DOHH2 (cell line): Measurements from ENCODE around the gene NME7.
"Not testable (repeated sequence)": the region's sequence is repeated elsewhere in the genome, so short reads cannot be mapped to it uniquely, and the experiment has no call there.

Experiments used
- H3F3A ChIP-seq: fragments of 200-600 bp; sonication (generic), shearing (Covaris generic); 2 replicates; pipeline ENCODE4 v1.6.0; 2016; ENCODE audit warnings: antibody characterized with exemption, mild to moderate bottlenecking; ENCODE audit not compliant: control insufficient read depth, insufficient read depth
- H3K27ac ChIP-seq: fragments of 200-600 bp; sonication (generic); 2 replicates; pipeline ENCODE4 v1.5.1; 2014; ENCODE audit warnings: low read depth, mild to moderate bottlenecking, low read length, moderate library complexity
- H3K27me3 ChIP-seq: fragments of 200-600 bp; sonication (generic); 2 replicates; pipeline ENCODE4 v1.6.1; 2014; ENCODE audit warnings: mild to moderate bottlenecking, low read length, mixed read lengths; ENCODE audit not compliant: control insufficient read depth
- H3K36me3 ChIP-seq: fragments of 200-600 bp; sonication (generic); 2 replicates; pipeline ENCODE4 v1.6.1; 2014; ENCODE audit warnings: mild to moderate bottlenecking, low read length, moderate library complexity, mixed read lengths; ENCODE audit not compliant: control insufficient read depth
- H3K4me1 ChIP-seq: fragments of 200-600 bp; sonication (generic); 2 replicates; pipeline ENCODE4 v1.6.1; 2014; ENCODE audit warnings: mild to moderate bottlenecking, low read length, mixed read lengths; ENCODE audit not compliant: control insufficient read depth
- H3K4me2 ChIP-seq: fragments of 200-600 bp; sonication (generic); 2 replicates; pipeline ENCODE4 v1.6.0; 2014; ENCODE audit warnings: mild to moderate bottlenecking, low read length, moderate library complexity
- H3K4me3 ChIP-seq: fragments of 200-600 bp; sonication (generic); 2 replicates; pipeline ENCODE4 v1.5.1; 2014; ENCODE audit warnings: mild to moderate bottlenecking, low read length, mixed read lengths
- H3K79me2 ChIP-seq: fragments of 200-600 bp; sonication (generic); 2 replicates; pipeline ENCODE4 v1.6.1; 2014; ENCODE audit warnings: mild to moderate bottlenecking, low read length, mixed read lengths; ENCODE audit not compliant: control insufficient read depth
- H3K9me2 ChIP-seq: fragments of 200-600 bp; sonication (generic); replicated peaks from 2 replicates; pipeline ENCODE4 v1.6.1; 2014; ENCODE audit warnings: mild to moderate bottlenecking, low read length, mixed read lengths; ENCODE audit not compliant: control insufficient read depth
- H3K9me3 ChIP-seq: fragments of 200-600 bp; sonication (generic); 2 replicates; pipeline ENCODE4 v1.6.1; 2014; ENCODE audit warnings: antibody characterized with exemption, low read length, mixed read lengths; ENCODE audit not compliant: control insufficient read depth, insufficient read depth
- H4K20me1 ChIP-seq: fragments of 200-600 bp; sonication (generic); 2 replicates; pipeline ENCODE4 v1.6.0; 2014; ENCODE audit warnings: low read depth, mild to moderate bottlenecking, antibody characterized with exemption, low read length, moderate library complexity; ENCODE audit not compliant: control insufficient read depth, insufficient read depth
- CTCF ChIP-seq: fragments of 200-600 bp; sonication (generic); IDR thresholded peaks from one replicate; pipeline ENCODE4 v1.5.1; 2014; ENCODE audit warnings: antibody characterized with exemption, mild to moderate bottlenecking, low read depth, low read length; ENCODE audit not compliant: poor library complexity, severe bottlenecking
- EZH2phosphoT487 ChIP-seq: fragments of 200-600 bp; sonication (generic); IDR thresholded peaks from 2 replicates; pipeline ENCODE4 v1.6.1; 2017; ENCODE audit warnings: borderline replicate concordance, mild to moderate bottlenecking, antibody characterized with exemption, low read length, moderate library complexity, mixed read lengths

The NME7 gene

DNA sequence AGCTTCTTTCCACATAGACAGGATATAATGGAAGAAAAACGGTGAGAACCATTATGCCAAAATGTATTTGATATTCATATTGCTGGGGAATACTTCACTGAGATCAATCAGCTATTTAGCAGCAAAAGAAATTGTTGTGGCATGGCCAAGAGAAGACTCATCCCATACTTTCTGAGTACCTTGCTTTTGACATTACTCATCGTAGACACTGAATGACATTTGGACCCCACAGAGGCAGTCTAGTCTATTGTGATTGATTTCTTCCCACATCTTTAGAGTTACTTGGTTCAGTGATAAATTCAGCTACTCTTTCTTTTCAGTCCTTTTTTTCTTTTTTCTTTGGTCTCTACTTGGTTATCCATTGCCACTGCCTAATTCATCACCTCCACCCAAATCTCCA, 239.0 kb downstream of the NME7 start:
- H3K27me3 ChIP-seq, result no peaks in the 10 kb centered on the region
- H3K4me1 ChIP-seq, result no peaks in the 10 kb centered on the region
- no peaks in the 10 kb centered on the region for H3K36me3 ChIP-seq
- H3F3A ChIP-seq, result no peaks in the 10 kb centered on the region
- H3K9me3 ChIP-seq, result no peaks in the 10 kb centered on the region
- no peak overlapping the region for H3K4me2 ChIP-seq
- no peak overlapping the region for H3K4me3 ChIP-seq
- no peaks in the 10 kb centered on the region for H4K20me1 ChIP-seq
- no peak for TF ChIP-seq EZH2phosphoT487
- no peak for TF ChIP-seq CTCF
- H3K27ac ChIP-seq, result no peak overlapping the region
- H3K79me2 ChIP-seq, result no peaks in the 10 kb centered on the region
- no peaks in the 10 kb centered on the region for H3K9me2 ChIP-seq

GRCh38 chr1:169127305-169127704, 240.3 kb downstream of the NME7 start:
- Histone ChIP-seq H3K27ac (no peak overlapping the region), H3K9me2 (no peaks in the 10 kb centered on the region), H3K4me1 (no peaks in the 10 kb centered on the region), H3K36me3 (no peaks in the 10 kb centered on the region), H3K9me3 (no peaks in the 10 kb centered on the region), H3F3A (no peaks in the 10 kb centered on the region), H3K27me3 (no peaks in the 10 kb centered on the region), H4K20me1 (no peaks in the 10 kb centered on the region), H3K4me3 (no peak overlapping the region), H3K79me2 (no peaks in the 10 kb centered on the region), H3K4me2 (no peak overlapping the region)
- no peak for TF ChIP-seq CTCF
- TF ChIP-seq EZH2phosphoT487, result no peak

- TF ChIP-seq CTCF (no peak), EZH2phosphoT487 (no peak)
- Histone ChIP-seq H3K4me2 (no peak overlapping the region), H4K20me1 (no peaks in the 10 kb centered on the region), H3K9me2 (no peaks in the 10 kb centered on the region), H3K79me2 (no peaks in the 10 kb centered on the region), H3K27me3 (no peaks in the 10 kb centered on the region), H3K4me1 (no peaks in the 10 kb centered on the region), H3K27ac (no peak overlapping the region), H3F3A (no peaks in the 10 kb centered on the region), H3K4me3 (no peak overlapping the region), H3K36me3 (no peaks in the 10 kb centered on the region), H3K9me3 (no peaks in the 10 kb centered on the region)
Measured at GRCh38 chr1:169126335-169126734, 241.3 kb downstream of the NME7 start.

DNA sequence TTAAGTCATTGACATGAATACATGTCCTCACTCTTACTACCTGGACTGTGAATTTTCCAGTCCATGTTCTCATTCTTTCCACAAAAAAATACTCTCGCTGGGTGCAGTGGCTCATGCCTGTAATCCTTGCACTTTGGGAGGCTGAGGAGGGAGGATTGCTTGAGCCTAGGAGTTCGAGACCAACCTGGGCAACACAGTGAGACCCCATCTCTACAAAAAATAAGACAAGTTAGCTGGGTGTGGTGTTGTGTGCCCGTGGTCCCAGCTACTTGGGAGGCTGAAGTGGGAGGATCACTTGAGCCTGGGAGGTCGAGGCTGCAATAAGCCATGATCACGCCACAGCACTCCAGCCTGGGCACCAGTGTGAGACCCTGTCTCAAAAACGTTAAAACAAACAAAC, 242.0 kb downstream of the NME7 start:
- not testable (repeated sequence) for H3K36me3 ChIP-seq, H3K27ac ChIP-seq

More for the DNA sequence above, 242.0 kb downstream of the NME7 start:
- H3K4me1 ChIP-seq, H3F3A ChIP-seq, H4K20me1 ChIP-seq, H3K9me3 ChIP-seq, H3K27me3 ChIP-seq, H3K9me2 ChIP-seq, H3K4me2 ChIP-seq, H3K79me2 ChIP-seq, H3K4me3 ChIP-seq: not testable (repeated sequence)
